ENCODE results near the gene RAB3A.

DNA sequence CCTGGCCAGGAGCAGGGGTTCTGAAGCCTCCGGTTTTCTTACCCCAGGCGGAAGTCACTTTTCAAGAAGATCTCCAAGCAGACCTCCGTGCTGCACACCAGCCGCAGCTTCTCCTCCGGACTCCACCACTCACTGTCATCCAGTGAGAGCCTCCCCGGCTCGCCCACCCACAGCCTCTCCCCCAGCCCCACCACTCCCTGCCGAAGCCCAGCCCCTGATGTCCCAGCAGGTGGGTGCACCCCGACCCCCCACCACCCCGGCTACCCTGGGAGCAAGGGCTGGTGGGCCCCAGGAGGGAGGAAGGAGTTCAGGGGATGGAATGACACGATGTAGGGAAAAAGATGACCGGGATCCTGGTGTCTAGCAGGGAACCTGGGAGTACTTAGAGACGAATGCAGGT, 56.4 kb downstream of the RAB3A start:
- TF ChIP-seq CTCF (IDR thresholded peaks at IDR 0.05; ENCODE audit: low read depth, low read length) (no peak), EZH2phosphoT487 (IDR thresholded peaks at IDR 0.05; ENCODE audit: low read depth) (no peak)
